Measurements from ENCODE around the gene PEX19.

- TF ChIP-seq CTCF (IDR thresholded peaks at IDR 0.05), result no peak
- TF ChIP-seq POLR2A (IDR thresholded peaks at IDR 0.05), result no peak
- no peak for TF ChIP-seq EP300 (IDR thresholded peaks at IDR 0.05)
Observed at GRCh38 chr1:160257411-160258015, 27.4 kb downstream of the PEX19 start.
